Measurements from ENCODE around the gene CFAP20DC.

The CFAP20DC gene

GRCh38 chr3:58798312-58798711 is 251.5 kb downstream of the CFAP20DC start (continued):
- no peak for TF ChIP-seq ZNF777 (tag by site-specific recombination; IDR thresholded peaks at IDR 0.05; ENCODE audit: borderline replicate concordance)

- ChIA-PET POLR2A (no interaction called here), CTCF (no interaction called here)
- Histone ChIP-seq H3K9me3 (ENCODE audit: control insufficient read depth, insufficient read depth, low read depth, low read length) (no peaks in the 10 kb centered on the region), H3K4me3 (ENCODE audit: low read depth, low read length) (no peak overlapping the region), H3K4me1 (ENCODE audit: control insufficient read depth, insufficient read depth, low read length) (no peaks in the 10 kb centered on the region), H3K36me3 (ENCODE audit: control insufficient read depth in 2 of 2, insufficient read depth in 1 of 2, low read length in 2 of 2) (no peaks in the 10 kb centered on the region), H3K27ac (ENCODE audit: extremely low read depth, low read depth, low read length) (no peak overlapping the region)
- no peak for TF ChIP-seq ZNF707 (tag by site-specific recombination; IDR thresholded peaks at IDR 0.05)
- TF ChIP-seq ZNF501 (tag by site-specific recombination; IDR thresholded peaks at IDR 0.05): no peak
- TF ChIP-seq SP7 (tag by site-specific recombination; IDR thresholded peaks at IDR 0.05): peak; percentile 59
- no peak for TF ChIP-seq ZNF510 (tag by site-specific recombination; IDR thresholded peaks at IDR 0.05; ENCODE audit: insufficient replicate concordance)
- TF ChIP-seq ZNF335 (tag by site-specific recombination; conservative IDR thresholded peaks at IDR 0.05): no peak
- no peak for TF ChIP-seq ZNF311 (tag by site-specific recombination; IDR thresholded peaks at IDR 0.05; ENCODE audit: borderline replicate concordance)
- no peak for TF ChIP-seq ZFP37 (tag by site-specific recombination; IDR thresholded peaks at IDR 0.05)
Observed at GRCh38 chr3:58794750-58795149, 255.1 kb downstream of the CFAP20DC start.

GRCh38 chr3:58793938-58794337 is 255.9 kb downstream of the CFAP20DC start:
- H3K36me3 ChIP-seq (ENCODE audit: control insufficient read depth in 2 of 2, insufficient read depth in 1 of 2, low read length in 2 of 2): no peaks in the 10 kb centered on the region
- ChIA-PET POLR2A (no interaction called here), CTCF (no interaction called here)
- H3K4me1 ChIP-seq (ENCODE audit: control insufficient read depth, insufficient read depth, low read length): no peaks in the 10 kb centered on the region
- H3K27ac ChIP-seq (ENCODE audit: extremely low read depth, low read depth, low read length): no peak overlapping the region
- TF ChIP-seq HOXC10 (CRISPR knock-in tag; IDR thresholded peaks at IDR 0.05) (no peak), ZBTB10 (tag by site-specific recombination; IDR thresholded peaks at IDR 0.05) (no peak), ZNF600 (tag by site-specific recombination; IDR thresholded peaks at IDR 0.05) (no peak), ZBTB49 (tag by site-specific recombination; IDR thresholded peaks at IDR 0.05; ENCODE audit: low read depth) (no peak), ZNF488 (tag by site-specific recombination; IDR thresholded peaks at IDR 0.05) (no peak), ZNF610 (tag by site-specific recombination; IDR thresholded peaks at IDR 0.05; ENCODE audit: borderline replicate concordance) (no peak), ZNF747 (tag by site-specific recombination; IDR thresholded peaks at IDR 0.05) (no peak), ATF2 (tag by site-specific recombination; IDR thresholded peaks at IDR 0.05; ENCODE audit: low read depth) (no peak), ZNF521 (tag by site-specific recombination; IDR thresholded peaks at IDR 0.05) (no peak), ZNF248 (tag by site-specific recombination; IDR thresholded peaks at IDR 0.05) (no peak), ZNF571 (tag by site-specific recombination; IDR thresholded peaks at IDR 0.05) (no peak)
- no peaks in the 10 kb centered on the region for H3K9me3 ChIP-seq (ENCODE audit: control insufficient read depth, insufficient read depth, low read depth, low read length)
- no peak overlapping the region for H3K4me3 ChIP-seq (ENCODE audit: low read depth, low read length)

All from HEK293 (cell line).